Gastrocnemius medialis (tissue), 4 donors: ENCODE measurements around the gene MAP3K10.

Experiments
- POLR2A ChIP-seq, 2 donors: fragments of 450-650 bp; IDR thresholded peaks; one replicate each; pipeline ENCODE4 v1.6.1; 2017; ENCODE audit warnings: antibody characterized with exemption in 2 of 2, mild to moderate bottlenecking in 2 of 2, moderate library complexity in 2 of 2
- TF ChIP-seq, protein P1 (sequence below), 5 experiments: fragments of 450-650 bp in 3 of 5; fragments of 200-600 bp in 2 of 5; sonication (generic) in 2 of 5; IDR thresholded peaks in 4 of 5; conservative IDR thresholded peaks in 1 of 5; 1 replicate in 4 of 5; 2 replicates in 1 of 5; pipeline ENCODE4 v1.5.1; 2016 to 2019; ENCODE audit warnings: antibody characterized with exemption in 5 of 5, mild to moderate bottlenecking in 3 of 5, moderate library complexity in 3 of 5

DNA sequence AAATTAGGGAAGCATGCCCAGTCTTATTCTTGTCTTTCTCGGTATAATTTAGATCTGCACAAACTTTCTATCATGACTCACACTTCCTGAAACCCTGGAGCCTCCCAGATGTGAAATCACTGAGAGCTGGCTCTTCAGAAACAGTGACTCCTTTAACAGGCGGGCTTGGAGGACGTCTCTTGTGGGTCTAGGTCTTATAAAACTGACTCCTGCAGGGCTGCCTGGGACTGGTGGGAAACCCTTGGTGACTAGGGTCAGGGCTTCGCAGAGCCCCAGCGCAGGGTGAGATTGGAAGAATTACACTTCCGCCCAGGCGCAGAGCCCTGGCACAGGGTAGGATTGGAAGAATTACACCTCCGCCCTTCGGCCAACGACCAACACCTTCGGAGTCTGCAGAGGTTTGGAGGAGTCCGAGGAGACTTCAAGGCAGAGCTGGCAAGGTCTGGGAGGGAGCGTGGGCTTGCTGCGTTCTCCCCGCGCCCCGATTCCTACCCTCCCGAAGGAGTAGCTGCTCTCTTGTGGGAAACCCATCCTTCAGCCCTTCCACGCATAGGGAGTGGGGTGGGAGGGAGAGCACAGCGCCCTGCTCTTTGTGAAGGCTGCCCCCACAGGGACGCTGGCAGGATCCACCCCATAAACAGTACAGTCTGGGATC is 43.4 kb upstream of the MAP3K10 start:
- TF ChIP-seq, protein P1, sequence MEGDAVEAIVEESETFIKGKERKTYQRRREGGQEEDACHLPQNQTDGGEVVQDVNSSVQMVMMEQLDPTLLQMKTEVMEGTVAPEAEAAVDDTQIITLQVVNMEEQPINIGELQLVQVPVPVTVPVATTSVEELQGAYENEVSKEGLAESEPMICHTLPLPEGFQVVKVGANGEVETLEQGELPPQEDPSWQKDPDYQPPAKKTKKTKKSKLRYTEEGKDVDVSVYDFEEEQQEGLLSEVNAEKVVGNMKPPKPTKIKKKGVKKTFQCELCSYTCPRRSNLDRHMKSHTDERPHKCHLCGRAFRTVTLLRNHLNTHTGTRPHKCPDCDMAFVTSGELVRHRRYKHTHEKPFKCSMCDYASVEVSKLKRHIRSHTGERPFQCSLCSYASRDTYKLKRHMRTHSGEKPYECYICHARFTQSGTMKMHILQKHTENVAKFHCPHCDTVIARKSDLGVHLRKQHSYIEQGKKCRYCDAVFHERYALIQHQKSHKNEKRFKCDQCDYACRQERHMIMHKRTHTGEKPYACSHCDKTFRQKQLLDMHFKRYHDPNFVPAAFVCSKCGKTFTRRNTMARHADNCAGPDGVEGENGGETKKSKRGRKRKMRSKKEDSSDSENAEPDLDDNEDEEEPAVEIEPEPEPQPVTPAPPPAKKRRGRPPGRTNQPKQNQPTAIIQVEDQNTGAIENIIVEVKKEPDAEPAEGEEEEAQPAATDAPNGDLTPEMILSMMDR (IDR thresholded peaks at IDR 0.05 in 4 of 5, conservative IDR thresholded peaks at IDR 0.05 in 1 of 5): no peak
- TF ChIP-seq POLR2A (IDR thresholded peaks at IDR 0.05): no peak
